SK-N-SH (cell line): ENCODE results near the gene TMPRSS13. TPM values are rescaled to one million over a fixed set of nuclear protein-coding genes. Genes with fewer than 3 reads are reported as not detected.

Experiments
- CTCF ChIA-PET: fragments of 300-600, 350-600 bp; formaldehyde crosslinking; extraction: SDS; loops from one replicate; lab custom pipeline; 2021; lab: Yijun Ruan, JAX
- POLR2A ChIA-PET: fragments of 350-600 bp; sonication (Branson Sonifier 250); formaldehyde crosslinking; extraction: SDS; loops from one replicate; lab custom pipeline; 2020; ENCODE audit warnings: antibody characterized with exemption, inconsistent platforms; lab: Yijun Ruan, JAX
- DNase-seq: peaks from one replicate; pipeline ENCODE4 v3.0.0; 2012
- H2AFZ ChIP-seq: fragments of 200-600 bp; sonication (generic); 2 replicates; pipeline ENCODE4 v1.8.1; 2016; ENCODE audit warnings: antibody characterized with exemption, mild to moderate bottlenecking, low read depth
- H3F3A ChIP-seq: fragments of 200-600 bp; sonication (generic); replicated peaks from 2 replicates; pipeline ENCODE3; 2016; ENCODE audit warnings: antibody characterized with exemption, mild to moderate bottlenecking; ENCODE audit not compliant: insufficient read depth
- H3K27ac ChIP-seq, 2 experiments: fragments of 200-500 bp in 1 of 2; fragments of 200-600 bp in 1 of 2; sonication (Bioruptor generic) in 1 of 2; sonication (generic), shearing (Covaris generic) in 1 of 2; 2 replicates each; pipeline versions ENCODE4 v1.5.1 to v1.6.1; 2014 to 2016; ENCODE audit warnings: low read depth in 2 of 2, inconsistent platforms in 1 of 2, low read length in 1 of 2, mild to moderate bottlenecking in 1 of 2, mixed read lengths in 1 of 2
- H3K27me3 ChIP-seq: fragments of 200-600 bp; sonication (generic), shearing (Covaris generic); 2 replicates; pipeline ENCODE4 v1.6.1; 2016; ENCODE audit warnings: mixed run types; ENCODE audit not compliant: insufficient read depth
- H3K36me3 ChIP-seq, 2 experiments: fragments of 200-500 bp in 1 of 2; fragments of 200-600 bp in 1 of 2; sonication (Bioruptor generic) in 1 of 2; sonication (generic) in 1 of 2; replicated peaks in 1 of 2; 2 replicates each; pipeline versions ENCODE3 to v1.5.1; 2014 to 2016; ENCODE audit warnings: low read length in 1 of 2, mild to moderate bottlenecking in 1 of 2; ENCODE audit not compliant: insufficient read depth in 2 of 2, control insufficient read depth in 1 of 2
- H3K4me1 ChIP-seq, 2 experiments: fragments of 200-500 bp in 1 of 2; fragments of 200-600 bp in 1 of 2; sonication (Bioruptor generic) in 1 of 2; sonication (generic), shearing (Covaris generic) in 1 of 2; 2 replicates each; pipeline versions ENCODE4 v1.5.1 to v1.6.1; 2014 to 2016; ENCODE audit warnings: low read depth in 1 of 2, low read length in 1 of 2, mixed run types in 1 of 2; ENCODE audit not compliant: insufficient read depth in 2 of 2, control insufficient read depth in 1 of 2
- H3K4me2 ChIP-seq: fragments of 200-600 bp; sonication (generic), shearing (Covaris generic); 2 replicates; pipeline ENCODE4 v1.6.1; 2017; ENCODE audit warnings: mixed run types
- H3K4me3 ChIP-seq, 2 experiments: fragments of 200-500 bp in 1 of 2; fragments of 200-600 bp in 1 of 2; sonication (Bioruptor generic) in 1 of 2; sonication (generic), shearing (Covaris generic) in 1 of 2; 2 replicates each; pipeline versions ENCODE4 v1.5.1 to v1.8.1; 2014 to 2016; ENCODE audit warnings: low read depth in 2 of 2, inconsistent platforms in 1 of 2, low read length in 1 of 2, mild to moderate bottlenecking in 1 of 2, mixed read lengths in 1 of 2, moderate library complexity in 1 of 2
- H3K79me2 ChIP-seq: fragments of 200-600 bp; sonication (generic); 2 replicates; pipeline ENCODE4 v1.8.1; 2017; ENCODE audit warnings: mild to moderate bottlenecking; ENCODE audit not compliant: insufficient read depth
- H3K9ac ChIP-seq: fragments of 200-600 bp; sonication (generic); 2 replicates; pipeline ENCODE4 v1.6.1; 2017; ENCODE audit warnings: mixed run types
- H3K9me2 ChIP-seq: fragments of 200-600 bp; sonication (generic); 2 replicates; pipeline ENCODE4 v1.6.1; 2017; ENCODE audit warnings: mixed run types
- H3K9me3 ChIP-seq: fragments of 200-600 bp; sonication (generic); 2 replicates; pipeline ENCODE4 v1.6.1; 2017; ENCODE audit warnings: mixed run types, mild to moderate bottlenecking, moderate library complexity
- H4K20me1 ChIP-seq: fragments of 200-600 bp; sonication (generic); 2 replicates; pipeline ENCODE4 v1.6.1; 2017; ENCODE audit warnings: mild to moderate bottlenecking, mixed run types; ENCODE audit not compliant: insufficient read depth
- ELF1 ChIP-seq: IDR thresholded peaks from 2 replicates; pipeline ENCODE4 v1.4.0; 2012
- EZH2phosphoT487 ChIP-seq: fragments of 200-600 bp; sonication (generic); IDR thresholded peaks from 2 replicates; pipeline ENCODE4 v1.6.1; 2017; ENCODE audit warnings: low read depth, mixed run types, mild to moderate bottlenecking, antibody characterized with exemption, moderate library complexity, borderline replicate concordance
- FOXJ3 ChIP-seq: sonication (generic); formaldehyde crosslinking; IDR thresholded peaks from 2 replicates; pipeline ENCODE4 v1.5.1; 2020; ENCODE audit warnings: mild to moderate bottlenecking, missing genetic modification reagents
- FOXM1 ChIP-seq: IDR thresholded peaks from 2 replicates; pipeline ENCODE4 v1.4.0; 2012; ENCODE audit warnings: low read depth, mild to moderate bottlenecking
- MEF2A ChIP-seq: IDR thresholded peaks from 2 replicates; pipeline ENCODE4 v1.4.0; 2012; ENCODE audit warnings: low read depth, borderline replicate concordance
- NRF1 ChIP-seq: IDR thresholded peaks from 2 replicates; pipeline ENCODE4 v1.6.1; 2012; ENCODE audit warnings: low read depth, mild to moderate bottlenecking, low read length
- RCOR1 ChIP-seq: fragments of 150-350 bp; IDR thresholded peaks from 2 replicates; pipeline ENCODE4 v1.6.1; 2017; ENCODE audit warnings: antibody characterized with exemption, low read length
- RFX5 ChIP-seq: IDR thresholded peaks from 2 replicates; pipeline ENCODE4 v1.6.1; 2012; ENCODE audit warnings: mild to moderate bottlenecking, improper control_type of control experiment, low read length
- RXRA ChIP-seq: IDR thresholded peaks from 2 replicates; pipeline ENCODE4 v1.4.0; 2012; ENCODE audit warnings: low read depth, mild to moderate bottlenecking, borderline replicate concordance
- SMC3 ChIP-seq: IDR thresholded peaks from 2 replicates; pipeline ENCODE4 v1.6.1; 2012; ENCODE audit warnings: low read depth, low read length, improper control_type of control experiment
- TCF12 ChIP-seq: IDR thresholded peaks from 2 replicates; pipeline ENCODE4 v1.4.0; 2012
- TEAD4 ChIP-seq: IDR thresholded peaks from 2 replicates; pipeline ENCODE4 v1.4.0; 2012; ENCODE audit warnings: mild to moderate bottlenecking, borderline replicate concordance; ENCODE audit not compliant: insufficient read depth
- WGBS: methylation state at CpG from one replicate; pipeline ENCODE4 v1.1.6; 2017; ENCODE audit warnings: low lambda C conversion rate; 5-methylcytosine and 5-hydroxymethylcytosine counted together
- polyA plus RNA-seq, 3 experiments: library from polyadenylated mRNA; depleted of rRNA; stranded (reverse); fragments of >200 nt; gene quantifications; 2 replicates each; pipeline ENCODE4 v1.2.3, GENCODE V29; 2012
- TF ChIP-seq, protein P1 (sequence below): fragments of 200-600 bp; sonication (generic); IDR thresholded peaks from 2 replicates; pipeline ENCODE4 v1.6.1; 2017; ENCODE audit warnings: antibody characterized with exemption, mild to moderate bottlenecking, moderate library complexity
- TF ChIP-seq, protein P2 (sequence below): fragments of 150-350 bp; IDR thresholded peaks from 2 replicates; pipeline ENCODE4 v1.6.1; 2016; ENCODE audit warnings: mild to moderate bottlenecking, low read depth, low read length
- TF ChIP-seq, protein P3 (sequence below): IDR thresholded peaks from 2 replicates; pipeline ENCODE4; 2012
- TF ChIP-seq, protein P4 (sequence below): IDR thresholded peaks from 2 replicates; pipeline ENCODE4 v1.6.1; 2012; ENCODE audit warnings: mild to moderate bottlenecking, low read depth, low read length, moderate library complexity

Gene TMPRSS13
- polyA plus RNA-seq, 1 of the 3 experiments (the other 2 are of a cell fraction), result not detected

DNA sequence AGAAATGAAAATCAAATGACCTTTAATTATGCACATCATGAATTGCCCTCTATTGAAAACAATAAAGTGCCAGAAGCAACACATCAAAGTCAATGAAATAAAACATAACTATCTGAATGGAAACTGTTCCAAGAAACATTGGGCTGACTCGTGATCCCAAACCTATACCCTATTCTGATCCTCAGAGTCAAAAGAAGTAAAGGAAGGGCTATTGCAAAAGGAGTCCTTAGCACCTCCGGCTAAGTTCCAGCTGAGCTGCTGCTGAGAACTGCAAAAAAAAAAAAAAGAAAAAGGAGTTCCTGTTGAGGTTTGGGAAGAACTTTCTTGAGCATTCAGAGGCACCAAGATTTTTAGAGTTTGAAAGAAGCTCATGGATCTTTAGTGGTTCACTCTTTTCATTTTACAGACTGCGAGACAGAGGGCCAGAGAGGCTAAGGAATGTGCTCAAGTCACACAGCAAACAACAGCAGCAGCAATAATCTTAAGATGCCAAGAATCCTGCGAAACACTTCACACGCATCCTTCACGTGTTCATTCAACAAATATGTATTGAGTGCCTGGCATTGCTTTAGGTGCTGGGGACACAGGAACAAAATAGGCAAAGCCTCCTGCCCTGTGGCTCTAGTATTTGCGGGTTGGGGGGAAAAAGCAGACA is 841 bp upstream of the TMPRSS13 start:
- H3K4me1 ChIP-seq, result peaks cover 0 to 5% of the 10 kb centered on the region in 2 experiments; a peak in 1 of 4 replicates

More for the DNA sequence above, 841 bp upstream of the TMPRSS13 start:
- Histone ChIP-seq H3K79me2 (no peaks in the 10 kb centered on the region), H2AFZ (no peak overlapping the region), H3K9me2 (no peaks in the 10 kb centered on the region), H4K20me1 (no peaks in the 10 kb centered on the region), H3K36me3 (no peaks in the 10 kb centered on the region), H3K27me3 (peaks cover 7% of the 10 kb centered on the region; the same call in 1 of the 2 replicates), H3F3A (no peaks in the 10 kb centered on the region), H3K9ac (no peak overlapping the region), H3K9me3 (no peaks in the 10 kb centered on the region), H3K4me2 (no peak overlapping the region), H3K4me3 (no peak overlapping the region), H3K27ac (no peak overlapping the region)
- ChIA-PET POLR2A (no interaction called here), CTCF (interaction anchor here (0.9 to 13.7 kb wide), 3 partner anchors 17 to 87 kb away, joined by 4 to 129 read pairs (median 12); no protein-coding TSS in a partner anchor)
- DNase-seq, result no peak
- 60% methylated on average over 7 of the region's 7 CpGs for WGBS
- TF ChIP-seq SMC3, result no peak
- TF ChIP-seq RCOR1, result no peak
- TF ChIP-seq NRF1, result no peak
- TF ChIP-seq RXRA, result no peak
- TF ChIP-seq ELF1, result no peak
- TF ChIP-seq, protein P1, sequence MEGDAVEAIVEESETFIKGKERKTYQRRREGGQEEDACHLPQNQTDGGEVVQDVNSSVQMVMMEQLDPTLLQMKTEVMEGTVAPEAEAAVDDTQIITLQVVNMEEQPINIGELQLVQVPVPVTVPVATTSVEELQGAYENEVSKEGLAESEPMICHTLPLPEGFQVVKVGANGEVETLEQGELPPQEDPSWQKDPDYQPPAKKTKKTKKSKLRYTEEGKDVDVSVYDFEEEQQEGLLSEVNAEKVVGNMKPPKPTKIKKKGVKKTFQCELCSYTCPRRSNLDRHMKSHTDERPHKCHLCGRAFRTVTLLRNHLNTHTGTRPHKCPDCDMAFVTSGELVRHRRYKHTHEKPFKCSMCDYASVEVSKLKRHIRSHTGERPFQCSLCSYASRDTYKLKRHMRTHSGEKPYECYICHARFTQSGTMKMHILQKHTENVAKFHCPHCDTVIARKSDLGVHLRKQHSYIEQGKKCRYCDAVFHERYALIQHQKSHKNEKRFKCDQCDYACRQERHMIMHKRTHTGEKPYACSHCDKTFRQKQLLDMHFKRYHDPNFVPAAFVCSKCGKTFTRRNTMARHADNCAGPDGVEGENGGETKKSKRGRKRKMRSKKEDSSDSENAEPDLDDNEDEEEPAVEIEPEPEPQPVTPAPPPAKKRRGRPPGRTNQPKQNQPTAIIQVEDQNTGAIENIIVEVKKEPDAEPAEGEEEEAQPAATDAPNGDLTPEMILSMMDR, result no peak
- TF ChIP-seq EZH2phosphoT487, result no peak
- TF ChIP-seq, protein P2, sequence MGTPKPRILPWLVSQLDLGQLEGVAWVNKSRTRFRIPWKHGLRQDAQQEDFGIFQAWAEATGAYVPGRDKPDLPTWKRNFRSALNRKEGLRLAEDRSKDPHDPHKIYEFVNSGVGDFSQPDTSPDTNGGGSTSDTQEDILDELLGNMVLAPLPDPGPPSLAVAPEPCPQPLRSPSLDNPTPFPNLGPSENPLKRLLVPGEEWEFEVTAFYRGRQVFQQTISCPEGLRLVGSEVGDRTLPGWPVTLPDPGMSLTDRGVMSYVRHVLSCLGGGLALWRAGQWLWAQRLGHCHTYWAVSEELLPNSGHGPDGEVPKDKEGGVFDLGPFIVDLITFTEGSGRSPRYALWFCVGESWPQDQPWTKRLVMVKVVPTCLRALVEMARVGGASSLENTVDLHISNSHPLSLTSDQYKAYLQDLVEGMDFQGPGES, result no peak
- TF ChIP-seq TCF12, result no peak
- TF ChIP-seq, protein P3, sequence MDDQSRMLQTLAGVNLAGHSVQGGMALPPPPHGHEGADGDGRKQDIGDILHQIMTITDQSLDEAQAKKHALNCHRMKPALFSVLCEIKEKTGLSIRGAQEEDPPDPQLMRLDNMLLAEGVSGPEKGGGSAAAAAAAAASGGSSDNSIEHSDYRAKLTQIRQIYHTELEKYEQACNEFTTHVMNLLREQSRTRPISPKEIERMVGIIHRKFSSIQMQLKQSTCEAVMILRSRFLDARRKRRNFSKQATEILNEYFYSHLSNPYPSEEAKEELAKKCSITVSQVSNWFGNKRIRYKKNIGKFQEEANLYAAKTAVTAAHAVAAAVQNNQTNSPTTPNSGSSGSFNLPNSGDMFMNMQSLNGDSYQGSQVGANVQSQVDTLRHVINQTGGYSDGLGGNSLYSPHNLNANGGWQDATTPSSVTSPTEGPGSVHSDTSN, result no peak
- no peak for TF ChIP-seq FOXJ3 (CRISPR knock-in tag)
- no peak for TF ChIP-seq FOXM1
- TF ChIP-seq RFX5, result no peak
- TF ChIP-seq, protein P4, sequence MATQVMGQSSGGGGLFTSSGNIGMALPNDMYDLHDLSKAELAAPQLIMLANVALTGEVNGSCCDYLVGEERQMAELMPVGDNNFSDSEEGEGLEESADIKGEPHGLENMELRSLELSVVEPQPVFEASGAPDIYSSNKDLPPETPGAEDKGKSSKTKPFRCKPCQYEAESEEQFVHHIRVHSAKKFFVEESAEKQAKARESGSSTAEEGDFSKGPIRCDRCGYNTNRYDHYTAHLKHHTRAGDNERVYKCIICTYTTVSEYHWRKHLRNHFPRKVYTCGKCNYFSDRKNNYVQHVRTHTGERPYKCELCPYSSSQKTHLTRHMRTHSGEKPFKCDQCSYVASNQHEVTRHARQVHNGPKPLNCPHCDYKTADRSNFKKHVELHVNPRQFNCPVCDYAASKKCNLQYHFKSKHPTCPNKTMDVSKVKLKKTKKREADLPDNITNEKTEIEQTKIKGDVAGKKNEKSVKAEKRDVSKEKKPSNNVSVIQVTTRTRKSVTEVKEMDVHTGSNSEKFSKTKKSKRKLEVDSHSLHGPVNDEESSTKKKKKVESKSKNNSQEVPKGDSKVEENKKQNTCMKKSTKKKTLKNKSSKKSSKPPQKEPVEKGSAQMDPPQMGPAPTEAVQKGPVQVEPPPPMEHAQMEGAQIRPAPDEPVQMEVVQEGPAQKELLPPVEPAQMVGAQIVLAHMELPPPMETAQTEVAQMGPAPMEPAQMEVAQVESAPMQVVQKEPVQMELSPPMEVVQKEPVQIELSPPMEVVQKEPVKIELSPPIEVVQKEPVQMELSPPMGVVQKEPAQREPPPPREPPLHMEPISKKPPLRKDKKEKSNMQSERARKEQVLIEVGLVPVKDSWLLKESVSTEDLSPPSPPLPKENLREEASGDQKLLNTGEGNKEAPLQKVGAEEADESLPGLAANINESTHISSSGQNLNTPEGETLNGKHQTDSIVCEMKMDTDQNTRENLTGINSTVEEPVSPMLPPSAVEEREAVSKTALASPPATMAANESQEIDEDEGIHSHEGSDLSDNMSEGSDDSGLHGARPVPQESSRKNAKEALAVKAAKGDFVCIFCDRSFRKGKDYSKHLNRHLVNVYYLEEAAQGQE, result no peak
- no peak for TF ChIP-seq TEAD4
- no peak for TF ChIP-seq MEF2A
